Activated CD4-positive, alpha-beta memory T cell treated with anti-CD3 and anti-CD28 coated beads, Interleukin-2, amount 10 ng/mL, durations not matched to agents 7 days and 5 days (primary cell): ENCODE results near the gene CADM1. TPM values are rescaled to one million over a fixed set of nuclear protein-coding genes. Genes with fewer than 3 reads are reported as not detected.

Experiments
- CTCF ChIA-PET: fragments of 350-600 bp; sonication (Branson Sonifier 250); formaldehyde crosslinking; loops from one replicate; lab custom pipeline; 2021; ENCODE audit warnings: antibody characterized with exemption, inconsistent platforms; lab: Charles Lee
- POLR2A ChIA-PET: fragments of 350-600 bp; sonication (Branson Sonifier 250); formaldehyde crosslinking; loops from one replicate; lab custom pipeline; 2021; ENCODE audit warnings: antibody characterized with exemption; lab: Charles Lee
- DNase-seq: peaks from one replicate; pipeline ENCODE4 v3.0.0-alpha.2; 2020
- H3K27ac Mint-ChIP-seq: one replicate; pipeline ENCODE4 v1.8.0; 2021; ENCODE audit warnings: mild to moderate bottlenecking, mixed read lengths
- H3K27me3 Mint-ChIP-seq: one replicate; pipeline ENCODE4 v1.8.0; 2021; ENCODE audit warnings: mixed read lengths
- H3K36me3 Mint-ChIP-seq: one replicate; pipeline ENCODE4 v1.8.0; 2021; ENCODE audit warnings: low read depth, mixed read lengths
- H3K4me1 Mint-ChIP-seq: one replicate; pipeline ENCODE4 v1.8.0; 2021; ENCODE audit warnings: mixed read lengths
- H3K4me3 Mint-ChIP-seq: one replicate; pipeline ENCODE4 v1.8.0; 2021; ENCODE audit warnings: mild to moderate bottlenecking, mixed read lengths
- H3K9me3 Mint-ChIP-seq: one replicate; pipeline ENCODE4 v1.8.0; 2021; ENCODE audit warnings: mixed read lengths
- total RNA-seq, 2 experiments: library from RNA; stranded (reverse); gene quantifications; one replicate each; pipeline ENCODE4 v1.2.3, GENCODE V29; 2021

CADM1 gene
- total RNA-seq, 2 experiments from 2014 or later: 1.7 to 2.5 TPM

GRCh38 chr11:115411120-115411519 lies 93.1 kb downstream of the CADM1 start:
- Mint-ChIP-seq H3K27ac (no peak overlapping the region), H3K36me3 (no peaks in the 10 kb centered on the region), H3K4me1 (no peaks in the 10 kb centered on the region), H3K9me3 (no peaks in the 10 kb centered on the region), H3K4me3 (no peak overlapping the region), H3K27me3 (peaks cover 3% of the 10 kb centered on the region)
- CTCF ChIA-PET: no interaction called here
- POLR2A ChIA-PET: no interaction called here
- DNase-seq: no peak

GRCh38 chr11:115409691-115410220 lies 94.5 kb downstream of the CADM1 start:
- Mint-ChIP-seq H3K9me3 (no peaks in the 10 kb centered on the region), H3K36me3 (no peaks in the 10 kb centered on the region), H3K4me3 (no peak overlapping the region), H3K27ac (no peak overlapping the region), H3K27me3 (peaks cover 3% of the 10 kb centered on the region), H3K4me1 (no peaks in the 10 kb centered on the region)
- DNase-seq: no peak
- ChIA-PET CTCF (no interaction called here), POLR2A (no interaction called here)

- Mint-ChIP-seq H3K4me3 (no peak overlapping the region), H3K36me3 (no peaks in the 10 kb centered on the region), H3K27ac (no peak overlapping the region), H3K4me1 (no peaks in the 10 kb centered on the region), H3K27me3 (peaks cover 3% of the 10 kb centered on the region), H3K9me3 (no peaks in the 10 kb centered on the region)
- ChIA-PET POLR2A (no interaction called here), CTCF (no interaction called here)
- DNase-seq: no peak
These were observed 95.0 kb downstream of the CADM1 start for GRCh38 chr11:115409116-115409670.

- CTCF ChIA-PET: no interaction called here
- no peaks in the 10 kb centered on the region for H3K9me3 Mint-ChIP-seq
- H3K4me1 Mint-ChIP-seq: no peaks in the 10 kb centered on the region
- POLR2A ChIA-PET: no interaction called here
- H3K27ac Mint-ChIP-seq: no peak overlapping the region
- no peak for DNase-seq
- peaks cover 3% of the 10 kb centered on the region for H3K27me3 Mint-ChIP-seq
- H3K36me3 Mint-ChIP-seq: no peaks in the 10 kb centered on the region
- H3K4me3 Mint-ChIP-seq: no peak overlapping the region
These were observed 95.9 kb downstream of the CADM1 start for GRCh38 chr11:115408036-115408921.

- Mint-ChIP-seq H3K9me3 (no peaks in the 10 kb centered on the region), H3K4me1 (no peaks in the 10 kb centered on the region), H3K27me3 (peaks cover 3% of the 10 kb centered on the region), H3K27ac (no peak overlapping the region), H3K36me3 (no peaks in the 10 kb centered on the region), H3K4me3 (no peak overlapping the region)
- CTCF ChIA-PET: no interaction called here
- POLR2A ChIA-PET: no interaction called here
- DNase-seq: no peak
These were observed 96.7 kb downstream of the CADM1 start for GRCh38 chr11:115407496-115407895.

GRCh38 chr11:115406404-115406803 lies 97.8 kb downstream of the CADM1 start:
- H3K4me1 Mint-ChIP-seq: no peaks in the 10 kb centered on the region

GRCh38 chr11:115398333-115399080 lies 105.7 kb downstream of the CADM1 start:
- Mint-ChIP-seq H3K4me3 (no peak overlapping the region), H3K36me3 (no peaks in the 10 kb centered on the region), H3K27me3 (no peaks in the 10 kb centered on the region), H3K9me3 (no peaks in the 10 kb centered on the region), H3K27ac (no peak overlapping the region), H3K4me1 (no peaks in the 10 kb centered on the region)
- ChIA-PET POLR2A (no interaction called here), CTCF (no interaction called here)
- DNase-seq: no peak

More at GRCh38 chr11:115406404-115406803, 97.8 kb downstream of the CADM1 start:
- Mint-ChIP-seq H3K36me3 (no peaks in the 10 kb centered on the region), H3K27ac (no peak overlapping the region), H3K9me3 (no peaks in the 10 kb centered on the region), H3K4me3 (no peak overlapping the region), H3K27me3 (peaks cover 3% of the 10 kb centered on the region)
- CTCF ChIA-PET: no interaction called here
- no peak for DNase-seq
- POLR2A ChIA-PET: no interaction called here

GRCh38 chr11:115396533-115396932 lies 107.7 kb downstream of the CADM1 start:
- no peak overlapping the region for H3K27ac Mint-ChIP-seq
- H3K4me3 Mint-ChIP-seq: no peak overlapping the region
- CTCF ChIA-PET: no interaction called here
- POLR2A ChIA-PET: no interaction called here
- DNase-seq: no peak
- H3K9me3 Mint-ChIP-seq: no peaks in the 10 kb centered on the region
- no peaks in the 10 kb centered on the region for H3K4me1 Mint-ChIP-seq
- peaks cover 1% of the 10 kb centered on the region for H3K27me3 Mint-ChIP-seq
- H3K36me3 Mint-ChIP-seq: no peaks in the 10 kb centered on the region

GRCh38 chr11:115393950-115394349 lies 110.3 kb downstream of the CADM1 start:
- Mint-ChIP-seq H3K27ac (no peak overlapping the region), H3K4me1 (no peaks in the 10 kb centered on the region), H3K4me3 (no peak overlapping the region), H3K9me3 (no peaks in the 10 kb centered on the region), H3K27me3 (peaks cover 1% of the 10 kb centered on the region), H3K36me3 (no peaks in the 10 kb centered on the region)
- POLR2A ChIA-PET: no interaction called here
- CTCF ChIA-PET: no interaction called here
- no peak for DNase-seq

- POLR2A ChIA-PET: no interaction called here
- H3K27me3 Mint-ChIP-seq: peaks cover 3% of the 10 kb centered on the region
These were observed 112.6 kb downstream of the CADM1 start for GRCh38 chr11:115391598-115391997.

GRCh38 chr11:115391160-115391559 lies 113.1 kb downstream of the CADM1 start:
- no peaks in the 10 kb centered on the region for H3K36me3 Mint-ChIP-seq
- DNase-seq: no peak
- no peak overlapping the region for H3K4me3 Mint-ChIP-seq
- ChIA-PET CTCF (no interaction called here), POLR2A (no interaction called here)
- H3K9me3 Mint-ChIP-seq: no peaks in the 10 kb centered on the region
- H3K27me3 Mint-ChIP-seq: peaks cover 3% of the 10 kb centered on the region
- no peak overlapping the region for H3K27ac Mint-ChIP-seq
- no peaks in the 10 kb centered on the region for H3K4me1 Mint-ChIP-seq

More at GRCh38 chr11:115391598-115391997, 112.6 kb downstream of the CADM1 start:
- Mint-ChIP-seq H3K27ac (no peak overlapping the region), H3K9me3 (no peaks in the 10 kb centered on the region), H3K4me3 (no peak overlapping the region), H3K4me1 (no peaks in the 10 kb centered on the region), H3K36me3 (no peaks in the 10 kb centered on the region)
- CTCF ChIA-PET: no interaction called here
- no peak for DNase-seq

- DNase-seq: no peak
- no peak overlapping the region for H3K27ac Mint-ChIP-seq
- H3K9me3 Mint-ChIP-seq: no peaks in the 10 kb centered on the region
- ChIA-PET CTCF (no interaction called here), POLR2A (no interaction called here)
- no peak overlapping the region for H3K4me3 Mint-ChIP-seq
- H3K36me3 Mint-ChIP-seq: no peaks in the 10 kb centered on the region
- no peaks in the 10 kb centered on the region for H3K4me1 Mint-ChIP-seq
- H3K27me3 Mint-ChIP-seq: peaks cover 3% of the 10 kb centered on the region
These were observed 113.8 kb downstream of the CADM1 start for GRCh38 chr11:115390441-115390840.

- POLR2A ChIA-PET: no interaction called here
- no peaks in the 10 kb centered on the region for H3K9me3 Mint-ChIP-seq
- H3K27me3 Mint-ChIP-seq: peaks cover 3% of the 10 kb centered on the region
- H3K36me3 Mint-ChIP-seq: no peaks in the 10 kb centered on the region
- no peak for DNase-seq
- CTCF ChIA-PET: no interaction called here
- no peaks in the 10 kb centered on the region for H3K4me1 Mint-ChIP-seq
- no peak overlapping the region for H3K27ac Mint-ChIP-seq
- no peak overlapping the region for H3K4me3 Mint-ChIP-seq
These were observed 114.4 kb downstream of the CADM1 start for GRCh38 chr11:115389790-115390189.
